22Rv1 (cell line): Measurements from ENCODE around the gene NPFF.

Experiments
- H3K27ac ChIP-seq: fragments of 450-650 bp; 2 replicates; pipeline ENCODE4 v1.5.1; 2017
- CTCF ChIP-seq: fragments of 450-650 bp; IDR thresholded peaks from 2 replicates; pipeline ENCODE4 v1.5.1; 2017; ENCODE audit warnings: mild to moderate bottlenecking
- ZFX ChIP-seq: fragments of 450-650 bp; IDR thresholded peaks from 2 replicates; pipeline ENCODE4 v1.6.1; 2017; ENCODE audit warnings: antibody characterized with exemption, borderline replicate concordance

NPFF gene

GRCh38 chr12:53467082-53467481 lies 40.2 kb downstream of the NPFF start:
- no peak overlapping the region; the same call in 1 of the 2 replicates for H3K27ac ChIP-seq
- TF ChIP-seq CTCF (no peak), ZFX (no peak)

DNA sequence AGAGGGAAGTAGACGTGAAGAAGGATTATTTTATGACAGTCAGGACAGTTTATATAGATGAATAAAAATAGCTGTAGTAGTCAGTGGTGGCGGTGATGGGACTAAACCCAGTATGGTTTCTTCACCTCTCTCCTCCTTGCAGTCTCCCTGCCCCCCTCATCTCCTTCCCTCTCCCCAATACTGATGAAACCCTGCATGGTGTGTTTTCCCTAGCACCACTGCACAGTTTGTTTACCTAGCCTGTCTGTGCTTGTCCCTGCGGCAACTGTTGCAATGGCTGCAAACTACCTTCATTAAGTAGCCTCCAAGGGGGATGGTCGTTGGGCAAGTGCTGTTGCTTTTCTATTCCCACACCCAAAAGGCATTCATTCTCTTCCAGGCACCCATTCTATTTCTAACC lies 40.6 kb downstream of the NPFF start:
- TF ChIP-seq CTCF, result no peak
- TF ChIP-seq ZFX, result no peak
- no peak overlapping the region; the same call in 1 of the 2 replicates for H3K27ac ChIP-seq

DNA sequence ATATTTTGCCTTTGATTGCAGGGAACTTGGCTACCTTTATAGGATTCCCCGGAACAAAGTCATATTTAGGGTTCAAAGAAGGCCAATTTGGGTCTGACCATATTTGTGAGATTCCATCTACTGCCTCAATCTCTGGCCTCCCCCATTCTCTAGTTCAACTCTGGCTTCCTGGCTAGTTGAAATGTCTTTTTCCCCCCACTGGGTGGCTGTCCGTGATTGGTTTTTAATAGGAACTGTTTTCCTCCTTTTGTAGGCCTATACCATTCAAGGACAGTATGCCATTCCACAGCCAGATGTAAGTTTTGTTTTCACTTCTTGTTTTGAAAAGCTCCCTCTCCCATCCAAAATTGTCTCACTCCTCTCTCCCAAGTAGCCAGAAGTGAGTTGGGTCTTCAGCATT lies 41.6 kb downstream of the NPFF start:
- TF ChIP-seq CTCF (no peak), ZFX (no peak)
- 0 out of 2 replicates have a peak overlapping the region, but pooled peaks have one; percentile 3 for H3K27ac ChIP-seq

- 0 out of 2 replicates have a peak overlapping the region, but pooled peaks have one; percentile 3 for H3K27ac ChIP-seq
- no peak for TF ChIP-seq CTCF
- TF ChIP-seq ZFX, result no peak
Observed at GRCh38 chr12:53464685-53465418, 42.4 kb downstream of the NPFF start.

- TF ChIP-seq CTCF (no peak), ZFX (no peak)
- no peak overlapping the region for H3K27ac ChIP-seq
Observed at GRCh38 chr12:53463802-53464560, 43.3 kb downstream of the NPFF start.

DNA sequence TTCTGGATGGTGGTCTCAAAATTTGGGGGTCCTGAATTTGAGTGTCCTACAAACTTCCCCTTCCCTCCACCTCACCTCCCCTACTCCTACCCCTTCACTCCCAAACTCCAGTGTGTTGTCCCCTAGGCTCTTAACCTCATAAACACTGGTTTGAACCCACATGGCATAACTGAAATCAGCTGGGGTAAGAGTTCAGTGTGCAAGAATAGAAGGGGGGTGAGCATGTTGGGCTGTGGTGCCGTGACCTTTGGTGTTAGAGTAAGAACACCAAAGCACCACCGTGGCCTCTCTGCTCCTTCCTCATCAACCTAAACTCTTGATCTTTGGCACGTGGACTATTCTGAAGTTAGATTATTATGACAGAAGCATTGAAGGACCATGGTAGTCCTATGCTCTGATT lies 44.3 kb downstream of the NPFF start:
- H3K27ac ChIP-seq, result peak overlapping the region; percentile 19; the same call in 1 of the 2 replicates
- TF ChIP-seq CTCF (no peak), ZFX (no peak)

- TF ChIP-seq CTCF, result no peak
- TF ChIP-seq ZFX, result no peak
- no peak overlapping the region for H3K27ac ChIP-seq
Observed at GRCh38 chr12:53461591-53461990, 45.7 kb downstream of the NPFF start.
